Mesenchymal stem cell (in vitro differentiated cells and primary cell): ENCODE measurements around the gene DNAI4.
A peak's percentile ranks its signal among the peaks of the same experiment; 100 is the strongest.

ENCODE experiments used
- DNase-seq: peaks from one replicate; pipeline ENCODE4 v3.0.0-alpha.2; 2013
- H2AFZ ChIP-seq: one replicate; pipeline ENCODE4 v1.6.1; 2013; ENCODE audit warnings: low read depth, mild to moderate bottlenecking, control low read depth, inconsistent platforms, low read length, moderate library complexity
- H2AK5ac ChIP-seq: 2 replicates; pipeline ENCODE4 v1.6.1; 2013; ENCODE audit warnings: low read length, moderate library complexity, mild to moderate bottlenecking, inconsistent platforms; ENCODE audit not compliant: severe bottlenecking
- H2BK120ac ChIP-seq: one replicate; pipeline ENCODE4 v1.6.1; 2013; ENCODE audit warnings: low read depth, mild to moderate bottlenecking, inconsistent platforms, low read length, moderate library complexity
- H2BK12ac ChIP-seq, 2 experiments: one replicate each; pipeline ENCODE4 v1.6.1; 2013; ENCODE audit warnings: inconsistent platforms in 2 of 2, low read length in 2 of 2, mild to moderate bottlenecking in 2 of 2, moderate library complexity in 2 of 2, control low read depth in 1 of 2
- H2BK15ac ChIP-seq: one replicate; pipeline ENCODE4 v1.6.1; 2013; ENCODE audit warnings: mild to moderate bottlenecking, low read depth, inconsistent platforms; ENCODE audit not compliant: poor library complexity, severe bottlenecking
- H2BK5ac ChIP-seq: 2 replicates; pipeline ENCODE4 v1.6.1; 2013; ENCODE audit warnings: low read depth, mild to moderate bottlenecking, low read length, control low read depth, inconsistent platforms; ENCODE audit not compliant: poor library complexity, severe bottlenecking
- H3K14ac ChIP-seq, 2 experiments: one replicate each; pipeline ENCODE4 v1.6.1; 2013; ENCODE audit warnings: inconsistent platforms in 2 of 2, low read length in 2 of 2, control low read depth in 1 of 2, mild to moderate bottlenecking in 1 of 2, moderate library complexity in 1 of 2
- H3K18ac ChIP-seq, 2 experiments: one replicate each; pipeline ENCODE4 v1.6.1; 2013; ENCODE audit warnings: inconsistent platforms in 2 of 2, low read length in 2 of 2, control low read depth in 1 of 2, low read depth in 1 of 2, mild to moderate bottlenecking in 1 of 2
- H3K23ac ChIP-seq, 2 experiments: one replicate each; pipeline ENCODE4 v1.6.1; 2013; ENCODE audit warnings: inconsistent platforms in 2 of 2, low read length in 2 of 2, mild to moderate bottlenecking in 2 of 2, moderate library complexity in 2 of 2, control low read depth in 1 of 2
- H3K27ac ChIP-seq: 2 replicates; pipeline ENCODE4 v1.5.1; 2013; ENCODE audit warnings: mild to moderate bottlenecking, moderate library complexity, low read length, control low read depth, inconsistent platforms; ENCODE audit not compliant: poor library complexity, severe bottlenecking
- H3K27me3 ChIP-seq, 2 experiments: 2 replicates each; pipeline versions ENCODE4 v1.6.1 to v1.7.0; 2013; ENCODE audit warnings: low read length in 2 of 2, mild to moderate bottlenecking in 2 of 2, moderate library complexity in 2 of 2, control low read depth in 1 of 2, inconsistent platforms in 1 of 2; ENCODE audit not compliant: control insufficient read depth in 1 of 2, insufficient read depth in 1 of 2
- H3K36me3 ChIP-seq, 2 experiments: 2 replicates each; pipeline versions ENCODE4 v1.6.1 to v1.7.0; 2013; ENCODE audit warnings: low read length in 2 of 2, control low read depth in 1 of 2, inconsistent platforms in 1 of 2, low read depth in 1 of 2, mild to moderate bottlenecking in 1 of 2; ENCODE audit not compliant: insufficient read depth in 2 of 2, control insufficient read depth in 1 of 2
- H3K4ac ChIP-seq, 2 experiments: one replicate each; pipeline ENCODE4 v1.6.1; 2013; ENCODE audit warnings: inconsistent platforms in 2 of 2, low read length in 2 of 2, mild to moderate bottlenecking in 2 of 2, moderate library complexity in 2 of 2, control low read depth in 1 of 2, low read depth in 1 of 2
- H3K4me1 ChIP-seq: 2 replicates; pipeline ENCODE4 v1.6.1; 2013; ENCODE audit warnings: low read depth, low read length, control low read depth; ENCODE audit not compliant: control insufficient read depth, insufficient read depth
- H3K4me2 ChIP-seq: 2 replicates; pipeline ENCODE4 v1.6.1; 2013; ENCODE audit warnings: low read length, mild to moderate bottlenecking, inconsistent platforms; ENCODE audit not compliant: poor library complexity, severe bottlenecking
- H3K4me3 ChIP-seq, 2 experiments: 2 replicates each; pipeline versions ENCODE4 v1.5.1 to v1.7.0; 2013; ENCODE audit warnings: low read length in 2 of 2, mild to moderate bottlenecking in 2 of 2, control low read depth in 1 of 2, low read depth in 1 of 2; ENCODE audit not compliant: insufficient read depth in 1 of 2
- H3K79me1 ChIP-seq: replicated peaks from 2 replicates; pipeline ENCODE4 v1.6.1; 2013; ENCODE audit warnings: mild to moderate bottlenecking, control low read depth, low read length, inconsistent platforms; ENCODE audit not compliant: poor library complexity, severe bottlenecking
- H3K9ac ChIP-seq: 2 replicates; pipeline ENCODE4 v1.7.0; 2013; ENCODE audit warnings: mild to moderate bottlenecking, low read length, moderate library complexity
- H3K9me3 ChIP-seq: 2 replicates; pipeline ENCODE4 v1.7.0; 2013; ENCODE audit warnings: mild to moderate bottlenecking, low read length; ENCODE audit not compliant: control insufficient read depth
- H4K8ac ChIP-seq: one replicate; pipeline ENCODE4 v1.6.1; 2013; ENCODE audit warnings: inconsistent platforms, mild to moderate bottlenecking, low read length, moderate library complexity
- H4K91ac ChIP-seq: one replicate; pipeline ENCODE4 v1.6.1; 2013; ENCODE audit warnings: mild to moderate bottlenecking, low read length, inconsistent platforms
- WGBS: methylation state at CpG from one replicate; pipeline ENCODE4 v1.1.7; 2013; ENCODE audit warnings: mixed read lengths; 5-methylcytosine and 5-hydroxymethylcytosine counted together

Gene DNAI4

DNA sequence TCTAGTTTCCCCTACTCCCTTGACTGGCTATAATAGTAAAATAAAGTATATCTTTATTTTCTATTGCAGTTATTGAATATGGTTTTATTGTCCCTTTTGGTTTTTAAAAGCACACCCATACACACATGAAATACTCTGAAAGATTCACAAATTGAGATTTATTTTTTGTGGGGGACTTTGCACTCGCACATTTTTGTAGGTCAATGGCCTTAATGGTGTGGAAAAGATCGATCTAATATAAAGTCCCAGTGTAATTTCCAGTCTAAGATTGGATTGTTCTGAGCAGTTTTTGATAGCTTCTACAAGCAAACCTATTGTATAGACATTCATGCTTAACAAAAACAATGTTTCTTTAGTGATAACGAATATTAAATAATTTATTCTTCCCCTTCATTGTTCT is 64.1 kb downstream of the DNAI4 start:
- no peak overlapping the region for H3K4me2 ChIP-seq
- no peaks in the 10 kb centered on the region for H3K4me1 ChIP-seq
- H4K91ac ChIP-seq = no peak overlapping the region
- H2BK12ac ChIP-seq = no peak overlapping the region
- no peaks in the 10 kb centered on the region for H3K79me1 ChIP-seq
- H3K9ac ChIP-seq = no peak overlapping the region
- no peak overlapping the region for H2BK15ac ChIP-seq
- H3K27ac ChIP-seq = no peak overlapping the region
- no peak overlapping the region for H2BK5ac ChIP-seq
- no peaks in the 10 kb centered on the region for H3K27me3 ChIP-seq
- H2AK5ac ChIP-seq = no peak overlapping the region
- H3K9me3 ChIP-seq = no peaks in the 10 kb centered on the region
- H2AFZ ChIP-seq = no peak overlapping the region
- no peak overlapping the region for H3K23ac ChIP-seq
- no peak overlapping the region for H2BK120ac ChIP-seq
- H4K8ac ChIP-seq = no peak overlapping the region
- H3K36me3 ChIP-seq = no peaks in the 10 kb centered on the region
- no peak overlapping the region for H3K14ac ChIP-seq
- no CpG with 5 or more reads among the region's 3 CpGs for WGBS
- no peak overlapping the region for H3K4ac ChIP-seq
- DNase-seq = no peak
- H3K4me3 ChIP-seq = no peak overlapping the region
- no peak overlapping the region for H3K18ac ChIP-seq

DNA sequence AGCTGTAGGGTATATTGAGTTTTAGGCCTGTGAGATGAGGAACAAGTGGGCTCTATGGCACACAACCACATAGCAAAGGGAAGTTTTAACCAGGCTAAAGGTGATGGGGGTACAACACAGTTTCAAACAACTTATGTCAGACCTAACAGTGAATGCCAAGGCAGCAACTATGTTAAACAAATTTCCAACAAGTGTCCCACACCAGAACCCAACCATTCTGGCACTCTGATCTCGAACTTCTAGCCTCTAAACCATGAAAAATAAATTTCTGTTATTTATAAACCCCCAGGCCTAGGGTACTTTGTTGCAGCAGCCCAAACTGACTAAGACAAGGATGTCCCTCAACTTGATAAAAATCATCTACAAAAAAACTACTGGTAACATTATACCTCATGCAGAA is 71.3 kb downstream of the DNAI4 start:
- Histone ChIP-seq H2BK120ac (no peak overlapping the region), H3K23ac (no peak overlapping the region), H2BK5ac (no peak overlapping the region), H3K4me2 (no peak overlapping the region), H2BK12ac (no peak overlapping the region), H2AK5ac (no peak overlapping the region), H3K27ac (no peak overlapping the region), H4K91ac (no peak overlapping the region), H3K14ac (no peak overlapping the region), H3K27me3 (no peaks in the 10 kb centered on the region), H3K9me3 (no peaks in the 10 kb centered on the region), H3K9ac (no peak overlapping the region), H2BK15ac (no peak overlapping the region), H2AFZ (no peak overlapping the region), H3K4me3 (no peak overlapping the region), H4K8ac (no peak overlapping the region), H3K4ac (no peak overlapping the region), H3K36me3 (no peaks in the 10 kb centered on the region), H3K4me1 (no peaks in the 10 kb centered on the region), H3K18ac (no peak overlapping the region), H3K79me1 (no peaks in the 10 kb centered on the region)
- WGBS = 40% methylated on average over 1 of the region's 1 CpG
- no peak for DNase-seq

DNA sequence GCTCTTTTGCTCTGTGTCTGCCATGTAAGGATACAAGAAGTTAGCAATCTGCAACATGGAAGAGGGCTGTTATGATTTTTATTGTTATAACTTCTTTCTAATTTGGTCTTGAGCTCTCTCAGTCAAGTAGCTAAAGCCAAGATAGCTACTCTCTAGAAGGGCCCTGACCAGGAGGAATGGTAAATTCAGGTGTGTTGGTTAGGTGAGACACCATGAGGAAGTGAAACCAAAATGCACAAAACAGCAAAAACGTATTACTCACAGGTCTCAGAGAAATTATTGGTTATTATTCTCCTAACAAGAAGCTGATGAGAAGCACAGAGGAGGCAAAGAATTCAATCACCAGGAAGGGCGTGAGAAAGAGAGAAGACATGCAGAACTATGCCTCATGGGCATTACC is 71.8 kb downstream of the DNAI4 start:
- no peak for DNase-seq
- no peak overlapping the region for H4K91ac ChIP-seq
- H2AFZ ChIP-seq = no peak overlapping the region
- no peaks in the 10 kb centered on the region for H3K27me3 ChIP-seq
- H2BK12ac ChIP-seq = no peak overlapping the region
- H2BK15ac ChIP-seq = no peak overlapping the region
- H3K79me1 ChIP-seq = no peaks in the 10 kb centered on the region
- no peak overlapping the region for H3K23ac ChIP-seq
- H3K4me1 ChIP-seq = no peaks in the 10 kb centered on the region
- H3K9ac ChIP-seq = no peak overlapping the region
- no peak overlapping the region for H3K4me3 ChIP-seq
- H3K4me2 ChIP-seq = no peak overlapping the region
- WGBS = 78% methylated on average over 1 of the region's 2 CpGs
- no peaks in the 10 kb centered on the region for H3K36me3 ChIP-seq
- H4K8ac ChIP-seq = no peak overlapping the region
- no peaks in the 10 kb centered on the region for H3K9me3 ChIP-seq
- no peak overlapping the region for H2BK120ac ChIP-seq
- no peak overlapping the region for H3K18ac ChIP-seq
- no peak overlapping the region for H3K4ac ChIP-seq
- no peak overlapping the region for H2AK5ac ChIP-seq
- H3K27ac ChIP-seq = no peak overlapping the region
- no peak overlapping the region for H2BK5ac ChIP-seq
- no peak overlapping the region for H3K14ac ChIP-seq

DNA sequence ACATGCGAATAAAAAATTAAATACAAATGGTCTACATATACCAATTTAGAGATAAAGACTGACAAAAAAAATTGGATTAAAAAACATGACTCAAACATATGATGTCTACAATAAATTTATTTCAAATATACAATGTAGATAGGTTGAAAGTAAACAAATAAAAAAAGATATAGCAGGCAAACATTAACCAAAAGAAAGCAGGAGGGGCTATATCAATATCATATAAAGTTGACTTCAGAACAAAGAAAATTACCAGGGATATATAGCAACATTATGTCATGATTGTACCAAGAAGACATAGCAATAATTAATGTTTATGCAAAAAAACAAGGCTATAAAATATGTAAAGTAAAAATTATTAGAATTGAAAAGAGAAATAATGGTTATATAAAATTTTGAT is 73.7 kb downstream of the DNAI4 start:
- DNase-seq = no peak
- peaks cover 0 to 3% of the 10 kb centered on the region in 2 experiments for H3K36me3 ChIP-seq
- H3K9ac ChIP-seq = no peak overlapping the region
- no peak overlapping the region for H4K91ac ChIP-seq
- no peak overlapping the region for H2BK120ac ChIP-seq
- peak overlapping the region; percentile 19 for H2BK5ac ChIP-seq
- no peak overlapping the region for H2BK12ac ChIP-seq
- no peaks in the 10 kb centered on the region for H3K4me1 ChIP-seq
- H3K27ac ChIP-seq = no peak overlapping the region
- no peak overlapping the region for H2AK5ac ChIP-seq
- H3K14ac ChIP-seq = no peak overlapping the region
- H2AFZ ChIP-seq = no peak overlapping the region
- H3K4me2 ChIP-seq = no peak overlapping the region
- H3K9me3 ChIP-seq = no peaks in the 10 kb centered on the region
- H2BK15ac ChIP-seq = no peak overlapping the region
- no peak overlapping the region for H3K18ac ChIP-seq
- no peak overlapping the region for H3K23ac ChIP-seq
- WGBS = no CpG with 5 or more reads among the region's 1 CpG
- no peak overlapping the region for H3K4me3 ChIP-seq
- no peak overlapping the region for H4K8ac ChIP-seq
- H3K27me3 ChIP-seq = no peaks in the 10 kb centered on the region
- H3K79me1 ChIP-seq = no peaks in the 10 kb centered on the region
- H3K4ac ChIP-seq = no peak overlapping the region
